ENCODE data around the gene TSPAN14. TPM values are rescaled to one million over a fixed set of nuclear protein-coding genes. Genes with fewer than 3 reads are reported as not detected.
A peak's percentile ranks its signal among the peaks of the same experiment; 100 is the strongest.

TSPAN14 gene
- total and polyA plus RNA-seq, 2 donors (not counting 1 experiment from before 2014, with no cell fraction given) = 12.1 to 50.0 TPM

DNA sequence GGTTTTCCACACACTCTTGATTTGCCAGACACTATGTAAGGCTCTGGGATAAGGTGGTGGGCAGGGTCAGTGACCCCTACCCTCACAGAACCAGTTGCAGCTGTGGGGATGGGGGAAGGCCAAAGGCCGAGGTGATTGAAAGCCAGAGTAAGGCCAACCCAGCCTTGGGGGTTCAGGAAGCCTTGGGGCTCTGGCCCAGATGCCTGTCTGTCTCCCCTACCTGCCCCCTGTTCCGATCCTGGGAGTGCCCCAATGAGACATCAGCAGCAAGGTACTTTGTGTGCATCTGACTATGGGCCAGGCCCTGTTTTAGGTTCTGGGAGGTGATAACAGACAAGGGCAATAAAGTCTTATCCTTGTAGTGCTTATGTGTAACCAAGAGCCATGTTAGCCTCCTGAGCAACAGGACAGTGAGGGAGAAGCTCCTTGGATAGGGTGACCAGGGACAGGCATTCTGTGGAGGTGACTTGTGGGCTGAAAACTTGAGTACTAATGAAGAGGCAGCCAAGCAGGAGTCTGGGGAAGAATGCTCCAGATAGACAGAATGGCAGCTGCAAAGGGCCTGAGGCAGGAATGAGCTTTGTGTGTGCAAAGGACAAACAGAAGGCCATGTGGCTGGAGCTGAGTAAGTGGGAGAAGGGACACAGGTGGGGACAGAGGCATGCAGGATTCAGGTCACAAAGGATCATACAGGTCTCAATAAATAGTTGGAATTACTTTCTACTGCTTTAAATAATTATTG, 35.4 kb downstream of the TSPAN14 start:
- H2AFZ ChIP-seq (ENCODE audit: low read length) = no peak overlapping the region
- no peak overlapping the region for H3K4me2 ChIP-seq (ENCODE audit: extremely low read depth, insufficient read depth, low read length)
- H4K20me1 ChIP-seq (ENCODE audit: control insufficient read depth, extremely low read depth, insufficient read depth, low read length) = no peaks in the 10 kb centered on the region
- H3K9me3 ChIP-seq (ENCODE audit: control insufficient read depth, insufficient read depth, low read depth, low read length) = no peaks in the 10 kb centered on the region
- no peak overlapping the region for H3K4me3 ChIP-seq (replicated peaks in 1 of 4; ENCODE audit: control extremely low read depth in 1 of 4, insufficient read depth in 1 of 4, low read depth in 3 of 4, low read length in 4 of 4)
- H3K27ac ChIP-seq (ENCODE audit: insufficient read depth, low read length) = no peak overlapping the region
- H3K36me3 ChIP-seq (ENCODE audit: control insufficient read depth, insufficient read depth, low read length) = peaks cover 3% of the 10 kb centered on the region
- no peaks in the 10 kb centered on the region for H3K4me1 ChIP-seq (ENCODE audit: control insufficient read depth, extremely low read depth, insufficient read depth, low read length)
- peaks cover 22% of the 10 kb centered on the region for H3K79me2 ChIP-seq (ENCODE audit: control insufficient read depth, insufficient read depth, low read length)
- TF ChIP-seq, protein P1, sequence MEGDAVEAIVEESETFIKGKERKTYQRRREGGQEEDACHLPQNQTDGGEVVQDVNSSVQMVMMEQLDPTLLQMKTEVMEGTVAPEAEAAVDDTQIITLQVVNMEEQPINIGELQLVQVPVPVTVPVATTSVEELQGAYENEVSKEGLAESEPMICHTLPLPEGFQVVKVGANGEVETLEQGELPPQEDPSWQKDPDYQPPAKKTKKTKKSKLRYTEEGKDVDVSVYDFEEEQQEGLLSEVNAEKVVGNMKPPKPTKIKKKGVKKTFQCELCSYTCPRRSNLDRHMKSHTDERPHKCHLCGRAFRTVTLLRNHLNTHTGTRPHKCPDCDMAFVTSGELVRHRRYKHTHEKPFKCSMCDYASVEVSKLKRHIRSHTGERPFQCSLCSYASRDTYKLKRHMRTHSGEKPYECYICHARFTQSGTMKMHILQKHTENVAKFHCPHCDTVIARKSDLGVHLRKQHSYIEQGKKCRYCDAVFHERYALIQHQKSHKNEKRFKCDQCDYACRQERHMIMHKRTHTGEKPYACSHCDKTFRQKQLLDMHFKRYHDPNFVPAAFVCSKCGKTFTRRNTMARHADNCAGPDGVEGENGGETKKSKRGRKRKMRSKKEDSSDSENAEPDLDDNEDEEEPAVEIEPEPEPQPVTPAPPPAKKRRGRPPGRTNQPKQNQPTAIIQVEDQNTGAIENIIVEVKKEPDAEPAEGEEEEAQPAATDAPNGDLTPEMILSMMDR (conservative IDR thresholded peaks at IDR 0.05 in 1 of 2, IDR thresholded peaks at IDR 0.05 in 1 of 2; ENCODE audit: low read depth in 1 of 2, low read length in 2 of 2) = no peak
- TF ChIP-seq EZH2 (IDR thresholded peaks at IDR 0.05; ENCODE audit: low read length, missing control alignments) = no peak
- H3K9ac ChIP-seq (ENCODE audit: insufficient read depth, low read length) = no peak overlapping the region
- H3K27me3 ChIP-seq (ENCODE audit: control insufficient read depth, insufficient read depth, low read length) = no peaks in the 10 kb centered on the region
- DNase-seq (ENCODE audit: low read depth in 2 of 2) = no peak

DNA sequence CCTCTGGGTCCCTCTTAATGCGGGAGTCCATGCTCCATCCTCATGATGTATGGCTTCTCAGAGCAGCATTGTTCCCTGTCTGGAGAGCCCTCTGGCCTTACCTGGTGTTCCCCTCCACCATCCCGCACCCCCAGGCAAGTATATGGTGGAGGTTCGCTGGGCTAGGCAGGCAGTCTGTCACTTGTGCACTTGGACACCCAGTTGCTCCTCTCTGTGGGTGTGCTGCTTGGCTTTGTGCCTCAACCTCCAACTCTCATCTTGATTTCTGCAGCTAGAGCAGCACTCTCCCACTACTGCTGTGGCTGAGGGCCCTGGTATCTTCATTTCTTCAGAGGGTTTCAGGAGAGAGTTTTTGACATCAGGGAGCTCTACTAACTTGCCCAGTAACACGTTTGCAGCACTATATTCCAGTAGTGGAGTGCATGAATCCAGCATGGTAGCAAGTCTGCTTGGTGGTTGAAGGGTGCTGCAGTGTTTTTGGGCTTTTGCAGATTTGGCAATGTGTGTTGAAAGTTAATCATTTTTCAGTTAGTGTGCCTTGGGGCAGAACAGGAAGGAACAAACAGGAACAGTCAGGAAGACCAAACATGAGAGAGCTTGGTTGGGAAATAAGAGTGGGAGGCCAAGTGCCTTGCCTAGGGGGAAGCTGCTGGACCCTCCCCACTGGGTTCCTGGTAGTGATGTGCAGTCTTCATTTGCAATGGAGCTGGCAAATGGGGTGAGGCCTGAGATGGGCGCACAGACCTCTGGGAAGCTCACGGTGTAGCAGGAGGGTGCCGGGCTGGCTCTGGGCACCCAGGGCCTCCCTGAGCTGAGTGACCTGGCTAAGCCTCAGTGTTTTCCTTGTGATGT, 37.4 kb downstream of the TSPAN14 start:
- Histone ChIP-seq H3K9me3 (ENCODE audit: control insufficient read depth, insufficient read depth, low read depth, low read length) (no peaks in the 10 kb centered on the region), H2AFZ (ENCODE audit: low read length) (no peak overlapping the region), H3K4me1 (ENCODE audit: control insufficient read depth, extremely low read depth, insufficient read depth, low read length) (no peaks in the 10 kb centered on the region), H3K27ac (ENCODE audit: insufficient read depth, low read length) (no peak overlapping the region), H3K9ac (ENCODE audit: insufficient read depth, low read length) (no peak overlapping the region), H3K4me3 (replicated peaks in 1 of 4; ENCODE audit: control extremely low read depth in 1 of 4, insufficient read depth in 1 of 4, low read depth in 3 of 4, low read length in 4 of 4) (no peak overlapping the region), H4K20me1 (ENCODE audit: control insufficient read depth, extremely low read depth, insufficient read depth, low read length) (no peaks in the 10 kb centered on the region), H3K4me2 (ENCODE audit: extremely low read depth, insufficient read depth, low read length) (no peak overlapping the region), H3K36me3 (ENCODE audit: control insufficient read depth, insufficient read depth, low read length) (peaks cover 3% of the 10 kb centered on the region), H3K79me2 (ENCODE audit: control insufficient read depth, insufficient read depth, low read length) (peaks cover 12% of the 10 kb centered on the region), H3K27me3 (ENCODE audit: control insufficient read depth, insufficient read depth, low read length) (no peaks in the 10 kb centered on the region)
- no peak for TF ChIP-seq EZH2 (IDR thresholded peaks at IDR 0.05; ENCODE audit: low read length, missing control alignments)
- TF ChIP-seq, protein P1 (conservative IDR thresholded peaks at IDR 0.05 in 1 of 2, IDR thresholded peaks at IDR 0.05 in 1 of 2; ENCODE audit: low read depth in 1 of 2, low read length in 2 of 2) = no peak
- DNase-seq (ENCODE audit: low read depth in 2 of 2) = no peak

DNA sequence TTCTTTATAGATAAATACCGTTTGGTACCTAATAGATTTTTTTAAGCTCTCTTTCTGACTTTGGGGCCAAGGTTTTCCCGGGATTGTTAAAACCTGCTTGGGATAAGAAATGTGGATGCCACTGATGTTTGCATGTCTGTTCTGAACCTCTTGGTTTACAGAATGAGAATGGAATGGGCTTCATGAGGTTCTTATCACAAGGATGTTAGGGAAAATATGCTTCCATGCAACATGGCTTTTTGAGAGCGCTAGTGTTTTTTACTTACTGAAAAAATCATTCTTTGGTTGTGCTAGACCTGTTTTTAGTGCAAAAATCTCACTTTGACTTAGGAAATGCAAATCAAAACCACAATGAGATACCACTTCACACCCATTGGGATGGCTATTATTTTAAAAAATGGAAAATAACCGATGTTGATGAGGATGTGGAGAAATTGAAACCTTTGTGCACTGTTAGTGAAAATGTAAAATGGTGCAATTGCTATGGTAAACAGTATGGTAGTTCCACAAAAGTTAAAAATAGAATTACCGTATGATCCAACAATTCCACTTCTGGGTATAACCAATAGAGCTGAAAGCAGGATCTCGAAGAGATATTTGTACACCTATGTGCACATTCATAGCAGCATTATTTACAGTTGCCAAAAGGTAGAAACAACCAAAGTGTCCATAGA, 38.9 kb downstream of the TSPAN14 start:
- no peak overlapping the region for H3K9ac ChIP-seq (ENCODE audit: insufficient read depth, low read length)
- TF ChIP-seq, protein P1 (conservative IDR thresholded peaks at IDR 0.05 in 1 of 2, IDR thresholded peaks at IDR 0.05 in 1 of 2; ENCODE audit: low read depth in 1 of 2, low read length in 2 of 2) = no peak
- no peak for TF ChIP-seq EZH2 (IDR thresholded peaks at IDR 0.05; ENCODE audit: low read length, missing control alignments)
- DNase-seq (ENCODE audit: low read depth in 2 of 2) = peak in 1 of 2 donors; percentile 45
- H3K9me3 ChIP-seq (ENCODE audit: control insufficient read depth, insufficient read depth, low read depth, low read length) = no peaks in the 10 kb centered on the region
- H2AFZ ChIP-seq (ENCODE audit: low read length) = no peak overlapping the region
- no peaks in the 10 kb centered on the region for H4K20me1 ChIP-seq (ENCODE audit: control insufficient read depth, extremely low read depth, insufficient read depth, low read length)
- H3K4me3 ChIP-seq (replicated peaks in 1 of 4; ENCODE audit: control extremely low read depth in 1 of 4, insufficient read depth in 1 of 4, low read depth in 3 of 4, low read length in 4 of 4) = no peak overlapping the region
- no peak overlapping the region for H3K4me2 ChIP-seq (ENCODE audit: extremely low read depth, insufficient read depth, low read length)
- H3K27ac ChIP-seq (ENCODE audit: insufficient read depth, low read length) = no peak overlapping the region
- peaks cover 3% of the 10 kb centered on the region for H3K36me3 ChIP-seq (ENCODE audit: control insufficient read depth, insufficient read depth, low read length)
- peaks cover 6% of the 10 kb centered on the region for H3K79me2 ChIP-seq (ENCODE audit: control insufficient read depth, insufficient read depth, low read length)
- H3K4me1 ChIP-seq (ENCODE audit: control insufficient read depth, extremely low read depth, insufficient read depth, low read length) = peaks cover 10% of the 10 kb centered on the region
- no peaks in the 10 kb centered on the region for H3K27me3 ChIP-seq (ENCODE audit: control insufficient read depth, insufficient read depth, low read length)
